PC-3 (cell line): ENCODE data around the gene TTC19. TPM values are rescaled to one million over a fixed set of nuclear protein-coding genes. Genes with fewer than 3 reads are reported as not detected.

Source experiments
- ATAC-seq: fragments of 200-7000 bp; cut with Tn5 transposase; 2 replicates; pipeline ENCODE4 v1.9.1; 2020; ENCODE audit warnings: mild to moderate bottlenecking, moderate library complexity
- BruUV-seq: library from RNA; stranded (reverse); fragments of 400-500 nt; replicated peaks from 2 replicates; lab custom pipeline; 2021; lab: Mats Ljungman, UMichigan
- CTCF ChIA-PET: fragments of 300-600 bp; sonication (Branson Sonifier 250); formaldehyde crosslinking; loops from one replicate; lab custom pipeline; 2022; ENCODE audit warnings: antibody characterized with exemption; lab: Charles Lee
- POLR2A ChIA-PET: fragments of 300-600 bp; sonication (Branson Sonifier 250); formaldehyde crosslinking; loops from one replicate; lab custom pipeline; 2022; ENCODE audit warnings: antibody characterized with exemption; ENCODE audit not compliant: unreplicated experiment; lab: Charles Lee
- DNase-seq: peaks from one replicate; pipeline ENCODE4 v3.0.0-alpha.2; 2015
- H2AFZ ChIP-seq: fragments of 300-600 bp; sonication (generic); 2 replicates; pipeline ENCODE4 v1.6.0; 2016; ENCODE audit warnings: antibody characterized with exemption, low read length
- H3F3A ChIP-seq: fragments of 300-600 bp; sonication (generic); one replicate; pipeline ENCODE4 v1.6.0; 2017; ENCODE audit warnings: antibody characterized with exemption, low read length, control low read depth, mild to moderate bottlenecking; ENCODE audit not compliant: unreplicated experiment
- H3K27ac ChIP-seq: fragments of 300-600 bp; sonication (generic); 2 replicates; pipeline ENCODE4 v1.5.1; 2016; ENCODE audit warnings: mild to moderate bottlenecking, low read length
- H3K27me3 ChIP-seq: fragments of 300-600 bp; sonication (generic); 2 replicates; pipeline ENCODE4 v1.6.1; 2016; ENCODE audit warnings: low read length, mixed read lengths
- H3K36me3 ChIP-seq: fragments of 300-600 bp; sonication (generic); 2 replicates; pipeline ENCODE4 v1.6.1; 2016; ENCODE audit warnings: low read depth, mixed run types, low read length, mixed read lengths
- H3K4me1 ChIP-seq: fragments of 300-600 bp; sonication (generic); 2 replicates; pipeline ENCODE4 v1.5.1; 2016; ENCODE audit warnings: low read length; ENCODE audit not compliant: insufficient read depth
- H3K4me2 ChIP-seq: fragments of 300-600 bp; sonication (generic); 2 replicates; pipeline ENCODE4 v1.6.0; 2016; ENCODE audit warnings: low read length
- H3K4me3 ChIP-seq: fragments of 300-600 bp; sonication (generic); 2 replicates; pipeline ENCODE4 v1.5.1; 2016; ENCODE audit warnings: mild to moderate bottlenecking, low read length, mixed read lengths
- H3K79me2 ChIP-seq: fragments of 300-600 bp; sonication (generic); 2 replicates; pipeline ENCODE4 v1.6.1; 2017; ENCODE audit warnings: low read length, mixed read lengths
- H3K9ac ChIP-seq: fragments of 300-600 bp; sonication (generic); 2 replicates; pipeline ENCODE4 v1.6.0; 2016; ENCODE audit warnings: mild to moderate bottlenecking, low read length
- H3K9me2 ChIP-seq: fragments of 300-600 bp; sonication (generic); replicated peaks from 2 replicates; pipeline ENCODE4 v1.6.1; 2016; ENCODE audit warnings: mixed run types, low read length, mixed read lengths
- H3K9me3 ChIP-seq: fragments of 300-600 bp; sonication (generic); 2 replicates; pipeline ENCODE4 v1.6.1; 2016; ENCODE audit warnings: low read length, mixed read lengths
- H4K20me1 ChIP-seq: fragments of 300-600 bp; sonication (generic); 2 replicates; pipeline ENCODE4 v1.6.1; 2016; ENCODE audit warnings: low read length, mixed read lengths
- CTCF ChIP-seq: fragments of 300-600 bp; sonication (generic); conservative IDR thresholded peaks from 2 replicates; pipeline ENCODE4 v1.5.1; 2017; ENCODE audit warnings: antibody characterized with exemption, low read depth, mild to moderate bottlenecking, low read length
- EZH2 ChIP-seq: fragments of 300-600 bp; sonication (generic); IDR thresholded peaks from one replicate; pipeline ENCODE4 v1.6.1; 2017; ENCODE audit warnings: antibody characterized with exemption, mild to moderate bottlenecking, low read length; ENCODE audit not compliant: unreplicated experiment
- EZH2phosphoT487 ChIP-seq: fragments of 300-600 bp; sonication (generic); IDR thresholded peaks from 2 replicates; pipeline ENCODE4 v1.6.1; 2018; ENCODE audit warnings: mild to moderate bottlenecking, antibody characterized with exemption, low read length, borderline replicate concordance
- intact Hi-C: fragments of 100-400 bp; cut with micrococcal nuclease; formaldehyde crosslinking; loops from 2 replicates; pipeline ENCODE4 v1.9.0; 2023
- total RNA-seq: library from RNA; depleted of rRNA; stranded (reverse); fragments of >200 nt; gene quantifications from 2 replicates; pipeline ENCODE4 v1.2.3, GENCODE V29; 2014

The TTC19 gene
- total RNA-seq, 1 experiment from 2014 or later: 187 TPM

GRCh38 chr17:15965528-15965927 lies 34.1 kb upstream of the TTC19 start:
- peaks cover 95% of the 10 kb centered on the region for H3K79me2 ChIP-seq
- intact Hi-C loops: no loop called here
- no peaks in the 10 kb centered on the region for H3K27me3 ChIP-seq
- H3K4me2 ChIP-seq: peak overlapping the region; percentile 74
- ChIA-PET POLR2A (interaction anchor here (1.0 kb wide), 1 partner anchor 20 kb away, joined by 5 read pairs; the partner anchor contains the start of gene ADORA2B), CTCF (interaction anchor here (1.1 kb wide), 1 partner anchor 115 kb away, joined by 3 read pairs; no protein-coding TSS in a partner anchor)
- no peak overlapping the region for H2AFZ ChIP-seq
- H3K9me3 ChIP-seq: no peaks in the 10 kb centered on the region
- H3K27ac ChIP-seq: peak overlapping the region; percentile 94
- no peaks in the 10 kb centered on the region for H4K20me1 ChIP-seq
- H3K9me2 ChIP-seq: no peaks in the 10 kb centered on the region
- DNase-seq: no peak
- no peak for ATAC-seq
- peaks cover 13% of the 10 kb centered on the region for H3F3A ChIP-seq
- TF ChIP-seq CTCF (no peak), EZH2 (no peak), EZH2phosphoT487 (no peak)
- H3K4me1 ChIP-seq: peaks cover 58% of the 10 kb centered on the region
- BruUV-seq: TSS peak; percentile 93
- H3K4me3 ChIP-seq: peak overlapping the region; percentile 7; the same call in 1 of the 2 replicates
- H3K36me3 ChIP-seq: peaks cover 17% of the 10 kb centered on the region; the same call in 1 of the 2 replicates
- peak overlapping the region; percentile 56 for H3K9ac ChIP-seq

- Histone ChIP-seq H2AFZ (no peak overlapping the region), H3K9me2 (no peaks in the 10 kb centered on the region), H3K79me2 (peaks cover 95% of the 10 kb centered on the region), H3K4me3 (peak overlapping the region; percentile 7; the same call in 1 of the 2 replicates), H3K36me3 (peaks cover 24% of the 10 kb centered on the region; the same call in 1 of the 2 replicates), H3K4me1 (peaks cover 55% of the 10 kb centered on the region), H3K9me3 (no peaks in the 10 kb centered on the region), H3F3A (peaks cover 13% of the 10 kb centered on the region), H3K27ac (peak overlapping the region; percentile 94), H3K27me3 (no peaks in the 10 kb centered on the region), H3K4me2 (peak overlapping the region; percentile 74), H3K9ac (peak overlapping the region; percentile 56), H4K20me1 (no peaks in the 10 kb centered on the region)
- peak; percentile 83 for ATAC-seq
- TF ChIP-seq EZH2: no peak
- no peak for TF ChIP-seq CTCF
- TF ChIP-seq EZH2phosphoT487: no peak
- TSS peak; percentile 51 for BruUV-seq
- CTCF ChIA-PET: interaction anchor here (1.1 kb wide), 1 partner anchor 115 kb away, joined by 3 read pairs; no protein-coding TSS in a partner anchor
- POLR2A ChIA-PET: interaction anchor here (1.0 kb wide), 1 partner anchor 21 kb away, joined by 5 read pairs; the partner anchor contains the start of gene ADORA2B
- intact Hi-C loops: loop anchor here (1.0 kb wide), 2 partner anchors 19 to 25 kb away; no protein-coding TSS in a partner anchor
- peak; percentile 93 for DNase-seq
Measured at GRCh38 chr17:15966183-15966878, 33.3 kb upstream of the TTC19 start.
